SH-SY5Y (cell line): ENCODE results near the gene WDR89.
A peak's percentile ranks its signal among the peaks of the same experiment; 100 is the strongest.

Source experiments
- GATA2 ChIP-seq: IDR thresholded peaks from 2 replicates; pipeline ENCODE4 v1.6.1; 2011; ENCODE audit warnings: mild to moderate bottlenecking, low read depth, low read length
- GATA3 ChIP-seq: IDR thresholded peaks from 2 replicates; pipeline ENCODE4 v1.6.1; 2011; ENCODE audit warnings: low read depth, mild to moderate bottlenecking, low read length, moderate library complexity

Gene WDR89

GRCh38 chr14:63565448-63565847, 76.2 kb downstream of the WDR89 start:
- TF ChIP-seq GATA2: no peak
- TF ChIP-seq GATA3: no peak

DNA sequence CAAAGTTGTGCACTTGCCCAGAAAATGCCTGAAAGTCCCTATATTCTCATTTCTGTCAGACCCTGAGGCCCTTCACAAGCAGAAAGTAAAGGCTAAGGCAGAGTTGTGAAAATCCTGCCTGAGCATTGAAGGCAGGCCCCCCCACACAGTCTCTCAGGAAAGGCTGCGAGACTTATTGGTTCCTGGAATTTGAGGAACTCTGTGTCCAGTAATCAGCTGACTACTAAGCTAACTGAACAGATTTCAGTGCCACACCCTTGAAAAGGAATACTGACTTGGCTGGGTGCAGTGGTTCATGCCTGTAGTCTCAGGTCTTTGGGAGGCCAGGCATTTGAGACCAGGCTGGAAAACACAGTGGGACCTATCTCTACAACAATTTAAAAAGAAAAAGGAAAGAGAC, 77.4 kb downstream of the WDR89 start:
- TF ChIP-seq GATA2 (no peak), GATA3 (no peak)

GRCh38 chr14:63563370-63564026, 78.2 kb downstream of the WDR89 start:
- TF ChIP-seq GATA3: peak; percentile 50; the same call in 1 of the 2 replicates
- TF ChIP-seq GATA2: peak; percentile 73

GRCh38 chr14:63562405-63562804, 79.3 kb downstream of the WDR89 start:
- TF ChIP-seq GATA3: no peak
- TF ChIP-seq GATA2: no peak

DNA sequence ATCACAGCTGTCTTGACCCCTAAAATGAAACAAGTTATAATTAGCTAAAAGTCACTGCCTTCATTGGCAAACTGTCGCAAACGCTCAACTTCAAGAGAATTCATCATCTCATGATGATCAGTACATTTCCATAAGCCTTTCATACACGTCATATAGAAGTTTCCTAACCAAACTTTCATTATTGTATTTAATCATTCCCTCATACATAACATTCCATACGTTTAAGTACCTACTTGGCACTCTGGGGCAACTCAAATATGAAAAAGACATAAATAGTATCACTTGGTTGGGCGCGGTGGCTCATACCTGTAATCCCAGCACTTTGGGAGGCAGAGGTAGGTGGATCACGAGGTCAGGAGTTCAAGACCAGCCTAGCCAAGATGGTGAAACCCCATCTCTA, 86.1 kb downstream of the WDR89 start:
- TF ChIP-seq GATA3 (no peak), GATA2 (no peak)

GRCh38 chr14:63551332-63551731, 90.3 kb downstream of the WDR89 start:
- TF ChIP-seq GATA3: no peak
- no peak for TF ChIP-seq GATA2

- TF ChIP-seq GATA2: no peak
- no peak for TF ChIP-seq GATA3
These were observed 93.8 kb downstream of the WDR89 start for GRCh38 chr14:63547798-63548335.
